Thymus (tissue), 11 donors: Measurements from ENCODE around the gene SMCO3. TPM values are rescaled to one million over a fixed set of nuclear protein-coding genes. Genes with fewer than 3 reads are reported as not detected.

Source experiments
- DNase-seq, 9 donors: peaks; one replicate each; pipeline ENCODE4 v3.0.0-alpha.2; 2013; ENCODE audit warnings: low spot score in 9 of 9, low read depth in 6 of 9, missing footprints in 1 of 9
- H3K27ac ChIP-seq, 2 donors: one replicate each; pipeline ENCODE4 v1.5.1; 2013; ENCODE audit warnings: control low read depth in 1 of 2, low read depth in 1 of 2, low read length in 1 of 2, mild to moderate bottlenecking in 1 of 2, moderate library complexity in 1 of 2
- H3K27me3 ChIP-seq, 2 donors: one replicate each; pipeline ENCODE4 v1.5.1; 2013; ENCODE audit warnings: low read length in 1 of 2; ENCODE audit not compliant: control insufficient read depth in 2 of 2, insufficient read depth in 1 of 2
- H3K36me3 ChIP-seq, 2 donors: one replicate each; pipeline ENCODE4 v1.5.1; 2013; ENCODE audit warnings: low read length in 1 of 2, mild to moderate bottlenecking in 1 of 2, moderate library complexity in 1 of 2; ENCODE audit not compliant: control insufficient read depth in 2 of 2, insufficient read depth in 2 of 2
- H3K4me1 ChIP-seq, 2 donors: one replicate each; pipeline ENCODE4 v1.5.1; 2013; ENCODE audit warnings: low read length in 2 of 2; ENCODE audit not compliant: control insufficient read depth in 2 of 2, insufficient read depth in 2 of 2
- H3K4me3 ChIP-seq, 2 donors: one replicate each; pipeline ENCODE4 v1.5.1; 2013; ENCODE audit warnings: low read length in 2 of 2, control low read depth in 1 of 2, mild to moderate bottlenecking in 1 of 2
- H3K9me3 ChIP-seq, 2 donors: one replicate each; pipeline ENCODE4 v1.5.1; 2013; ENCODE audit warnings: low read length in 1 of 2, mild to moderate bottlenecking in 1 of 2; ENCODE audit not compliant: control insufficient read depth in 2 of 2, insufficient read depth in 1 of 2
- WGBS: extraction: QIAGEN DNeasy Blood & Tissue Kit; methylation state at CpG from one replicate; pipeline ENCODE4 v1.1.7; 2013; 5-methylcytosine and 5-hydroxymethylcytosine counted together
- polyA plus RNA-seq: library from polyadenylated mRNA; stranded (reverse); fragments of 200-250 nt; gene quantifications from one replicate; pipeline ENCODE4 v1.2.3, GENCODE V29; 2013
- total RNA-seq: library from RNA; stranded (reverse); fragments of 120-200 nt; gene quantifications from one replicate; pipeline ENCODE4 v1.2.4, GENCODE V29; 2013
- donor health status: healthy.

The SMCO3 gene
- total and polyA plus RNA-seq, 2 donors = 0.05 to 0.09 TPM

DNA sequence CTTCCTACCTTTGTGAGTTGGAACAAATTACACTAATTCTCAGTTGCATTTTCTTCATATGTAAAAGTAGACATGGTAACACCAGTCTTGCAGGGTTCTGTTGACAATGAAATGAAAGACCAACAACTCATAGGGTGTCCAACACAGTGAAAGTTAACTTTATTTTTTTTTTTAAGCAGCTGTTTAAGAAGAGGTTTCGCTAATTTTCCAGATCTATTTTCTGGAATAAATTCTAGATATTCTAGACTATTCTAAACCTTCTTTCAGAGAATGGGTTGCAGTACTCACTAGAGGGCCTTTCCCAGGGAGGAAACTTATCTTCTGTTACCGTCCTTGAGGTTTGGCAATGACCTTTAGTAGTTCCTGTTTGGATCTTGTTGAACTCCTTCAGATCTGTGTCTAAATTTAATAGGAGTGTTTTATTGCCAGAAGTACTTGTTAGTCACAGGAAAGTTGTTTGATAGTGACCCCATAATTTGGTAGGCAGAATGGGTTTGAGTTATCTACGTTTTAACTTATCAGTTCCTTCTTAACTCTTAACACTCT lies 32.1 kb upstream of the SMCO3 start:
- no peak for DNase-seq
- no peaks in the 10 kb centered on the region for H3K9me3 ChIP-seq
- H3K4me1 ChIP-seq = no peaks in the 10 kb centered on the region
- no peak overlapping the region for H3K27ac ChIP-seq
- H3K4me3 ChIP-seq = no peak overlapping the region
- no peaks in the 10 kb centered on the region for H3K27me3 ChIP-seq
- WGBS = 78% methylated on average over 3 of the region's 3 CpGs
- no peaks in the 10 kb centered on the region for H3K36me3 ChIP-seq

DNA sequence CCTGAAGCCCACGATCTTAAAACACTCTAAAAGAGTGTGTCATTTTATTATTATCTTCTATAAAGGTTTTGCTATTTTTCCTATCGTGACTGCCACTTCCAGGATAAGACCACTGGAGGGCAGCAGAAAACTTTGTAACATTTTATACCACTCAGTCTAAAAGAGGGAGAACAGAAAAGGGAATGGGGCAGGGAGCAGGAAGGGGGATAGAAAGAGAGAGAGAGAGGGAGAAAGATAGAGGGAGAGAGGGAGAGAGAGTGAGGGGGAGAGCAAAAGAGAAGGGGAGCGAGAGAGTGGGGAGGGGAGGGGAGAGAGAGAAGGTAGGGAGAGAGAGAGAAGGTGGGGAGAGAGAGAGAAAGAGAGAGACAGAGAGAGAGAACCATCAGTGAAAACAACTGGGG lies 31.4 kb upstream of the SMCO3 start:
- no peaks in the 10 kb centered on the region for H3K27me3 ChIP-seq
- 19% methylated on average over 3 of the region's 3 CpGs for WGBS
- H3K27ac ChIP-seq = no peak overlapping the region
- no peak overlapping the region for H3K4me3 ChIP-seq
- H3K36me3 ChIP-seq = no peaks in the 10 kb centered on the region
- no peaks in the 10 kb centered on the region for H3K9me3 ChIP-seq
- peak; percentile 11 to 77 (median 50) for DNase-seq
- no peaks in the 10 kb centered on the region for H3K4me1 ChIP-seq

DNA sequence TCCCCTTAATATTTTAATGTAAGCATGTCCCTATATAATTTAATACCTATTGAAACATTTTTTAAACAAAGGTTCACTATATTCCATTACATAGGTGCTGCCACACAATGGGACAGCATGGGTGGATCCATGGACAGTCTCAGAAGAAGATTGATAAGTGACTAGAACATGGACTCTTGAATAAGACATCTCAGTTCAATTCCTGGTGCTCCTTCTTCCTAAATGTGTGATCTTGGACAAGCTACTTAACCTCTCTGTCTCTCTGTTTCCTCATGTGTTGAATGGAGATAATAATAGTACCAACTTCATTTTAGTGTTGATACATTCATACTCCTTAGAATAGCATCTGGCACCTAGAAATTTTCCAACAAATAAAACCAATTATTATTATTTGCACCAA lies 30.4 kb upstream of the SMCO3 start:
- H3K27ac ChIP-seq = no peak overlapping the region
- H3K4me3 ChIP-seq = no peak overlapping the region
- H3K4me1 ChIP-seq = no peaks in the 10 kb centered on the region
- H3K36me3 ChIP-seq = no peaks in the 10 kb centered on the region
- H3K27me3 ChIP-seq = no peaks in the 10 kb centered on the region
- H3K9me3 ChIP-seq = no peaks in the 10 kb centered on the region
- DNase-seq = no peak

DNA sequence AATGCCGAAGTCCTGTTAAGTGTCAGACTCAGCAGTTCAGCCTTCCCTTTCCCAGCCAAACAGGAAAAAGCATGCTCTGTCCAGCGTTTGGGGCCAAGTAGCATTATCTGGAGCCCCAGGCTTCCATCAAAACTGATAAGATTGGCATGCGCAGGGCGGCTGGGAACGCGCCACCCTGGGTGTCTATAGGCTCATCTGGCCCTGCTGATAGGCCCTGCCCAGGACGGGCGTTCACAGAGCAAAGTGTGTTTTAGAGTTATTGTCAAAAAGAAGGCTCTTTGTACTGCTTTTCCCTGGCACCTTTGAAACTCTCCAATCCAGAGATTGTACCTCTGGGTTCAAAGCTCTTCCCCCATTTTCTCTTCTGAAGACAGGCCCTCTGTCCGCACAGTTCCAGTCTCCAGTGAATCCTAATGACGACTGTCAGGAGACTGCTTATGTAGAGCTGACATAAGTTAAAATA lies 29.5 kb upstream of the SMCO3 start, which contains the start of gene ART4:
ART4 (minus strand) TSS at position 102 of the 463 bp plus-strand sequence. CDS start 413 bp downstream, outside the sequence.
- Histone ChIP-seq H3K27ac (no peak within 1 kb of the TSS), H3K4me3 (no peak within 1 kb of the TSS), H3K27me3 (no peaks in the 10 kb centered on the region), H3K4me1 (no peaks in the 10 kb centered on the region), H3K36me3 (no peaks in the 10 kb centered on the region), H3K9me3 (no peaks in the 10 kb centered on the region)
- 95% methylated on average over 10 of the region's 10 CpGs for WGBS
- DNase-seq = no peak

DNA sequence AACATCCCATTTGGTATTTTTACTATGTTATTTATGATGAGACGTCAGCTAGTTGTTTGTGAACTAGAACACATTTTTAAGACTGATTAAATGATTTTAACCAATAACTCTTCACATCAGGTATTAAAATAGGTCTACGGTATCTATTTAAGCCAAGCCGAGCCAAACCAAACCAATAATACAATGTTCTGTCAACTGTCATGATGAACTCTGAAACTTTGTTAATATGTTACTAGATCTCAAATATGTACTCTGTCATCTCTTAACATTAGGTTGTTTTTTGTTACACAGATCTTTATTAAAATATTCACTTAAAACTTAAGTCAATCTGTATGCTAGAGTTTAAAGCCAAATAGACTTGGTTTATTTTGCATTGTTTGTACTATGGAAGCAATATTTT lies 28.3 kb upstream of the SMCO3 start:
- Histone ChIP-seq H3K4me1 (no peaks in the 10 kb centered on the region), H3K4me3 (no peak overlapping the region), H3K9me3 (no peaks in the 10 kb centered on the region), H3K27ac (no peak overlapping the region), H3K27me3 (no peaks in the 10 kb centered on the region), H3K36me3 (no peaks in the 10 kb centered on the region)
- no peak for DNase-seq
- 97% methylated on average over 3 of the region's 3 CpGs for WGBS

DNA sequence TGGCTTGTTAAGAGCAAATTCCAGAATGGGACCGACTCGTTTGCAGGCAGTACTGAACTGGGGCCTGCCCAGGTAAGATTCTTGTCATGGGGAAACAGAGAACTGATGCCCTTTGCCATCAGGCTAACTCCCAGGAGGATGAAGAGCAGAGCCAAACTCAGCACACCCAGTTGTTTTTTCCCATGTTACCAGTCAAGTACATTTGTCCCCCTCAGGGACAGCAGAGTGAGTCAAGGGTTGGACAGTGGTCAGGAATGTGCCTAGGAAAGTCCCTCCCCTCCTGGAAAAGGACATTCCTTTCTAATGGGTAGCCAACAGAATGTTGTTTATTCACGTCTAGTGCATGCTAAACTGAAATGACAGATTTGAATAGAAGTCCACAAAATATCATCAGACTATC lies 27.8 kb upstream of the SMCO3 start:
- no peaks in the 10 kb centered on the region for H3K4me1 ChIP-seq
- 93% methylated on average over 3 of the region's 3 CpGs for WGBS
- H3K27me3 ChIP-seq = no peaks in the 10 kb centered on the region
- no peaks in the 10 kb centered on the region for H3K9me3 ChIP-seq
- no peak for DNase-seq
- no peak overlapping the region for H3K4me3 ChIP-seq
- H3K27ac ChIP-seq = no peak overlapping the region
- no peaks in the 10 kb centered on the region for H3K36me3 ChIP-seq

DNA sequence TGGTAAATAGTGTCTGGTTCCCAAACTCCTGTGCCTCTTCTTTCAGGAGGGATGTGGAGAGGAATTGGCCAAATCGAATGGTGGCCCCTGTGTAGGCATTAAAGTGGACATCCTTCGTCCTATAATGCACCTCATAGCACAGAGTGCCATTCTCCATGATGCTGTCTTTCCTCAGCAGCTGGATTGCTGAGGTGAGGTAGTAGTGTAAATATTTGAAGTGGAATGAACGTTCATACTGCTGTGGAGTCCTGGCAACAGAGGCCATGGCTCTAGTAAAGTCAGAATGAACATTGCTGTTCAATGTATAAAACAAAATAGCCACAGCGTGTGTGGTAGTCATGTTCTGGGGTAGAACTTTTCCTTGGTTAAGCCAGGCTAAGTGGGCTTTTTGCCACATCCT lies 26.6 kb upstream of the SMCO3 start:
- H3K4me3 ChIP-seq = no peak overlapping the region
- no peak overlapping the region for H3K27ac ChIP-seq
- H3K4me1 ChIP-seq = no peaks in the 10 kb centered on the region
- 95% methylated on average over 4 of the region's 4 CpGs for WGBS
- H3K36me3 ChIP-seq = no peaks in the 10 kb centered on the region
- DNase-seq = no peak
- H3K9me3 ChIP-seq = no peaks in the 10 kb centered on the region
- no peaks in the 10 kb centered on the region for H3K27me3 ChIP-seq

DNA sequence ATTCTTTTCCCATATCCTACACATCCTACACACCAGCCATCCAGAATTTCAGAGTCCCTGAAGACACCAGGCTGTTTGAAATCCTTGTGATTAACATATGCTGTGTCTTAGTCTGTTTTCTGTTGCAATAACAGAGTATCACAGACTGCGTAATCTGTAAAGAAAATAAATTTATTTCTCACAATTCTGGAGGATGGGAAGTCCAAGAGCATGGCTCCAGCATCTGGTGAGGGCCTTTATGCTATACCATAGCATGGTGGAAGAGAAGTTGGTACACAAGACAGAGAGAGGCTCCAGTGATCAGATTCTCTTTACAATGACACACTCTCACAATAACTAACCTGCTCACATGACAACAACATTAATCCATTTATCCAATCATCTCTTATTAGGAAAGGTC lies 25.3 kb upstream of the SMCO3 start:
- Histone ChIP-seq H3K36me3 (no peaks in the 10 kb centered on the region), H3K4me1 (no peaks in the 10 kb centered on the region), H3K27me3 (no peaks in the 10 kb centered on the region), H3K4me3 (no peak overlapping the region), H3K9me3 (no peaks in the 10 kb centered on the region), H3K27ac (no peak overlapping the region)
- DNase-seq = no peak
- 97% methylated on average over 1 of the region's 1 CpG for WGBS

DNA sequence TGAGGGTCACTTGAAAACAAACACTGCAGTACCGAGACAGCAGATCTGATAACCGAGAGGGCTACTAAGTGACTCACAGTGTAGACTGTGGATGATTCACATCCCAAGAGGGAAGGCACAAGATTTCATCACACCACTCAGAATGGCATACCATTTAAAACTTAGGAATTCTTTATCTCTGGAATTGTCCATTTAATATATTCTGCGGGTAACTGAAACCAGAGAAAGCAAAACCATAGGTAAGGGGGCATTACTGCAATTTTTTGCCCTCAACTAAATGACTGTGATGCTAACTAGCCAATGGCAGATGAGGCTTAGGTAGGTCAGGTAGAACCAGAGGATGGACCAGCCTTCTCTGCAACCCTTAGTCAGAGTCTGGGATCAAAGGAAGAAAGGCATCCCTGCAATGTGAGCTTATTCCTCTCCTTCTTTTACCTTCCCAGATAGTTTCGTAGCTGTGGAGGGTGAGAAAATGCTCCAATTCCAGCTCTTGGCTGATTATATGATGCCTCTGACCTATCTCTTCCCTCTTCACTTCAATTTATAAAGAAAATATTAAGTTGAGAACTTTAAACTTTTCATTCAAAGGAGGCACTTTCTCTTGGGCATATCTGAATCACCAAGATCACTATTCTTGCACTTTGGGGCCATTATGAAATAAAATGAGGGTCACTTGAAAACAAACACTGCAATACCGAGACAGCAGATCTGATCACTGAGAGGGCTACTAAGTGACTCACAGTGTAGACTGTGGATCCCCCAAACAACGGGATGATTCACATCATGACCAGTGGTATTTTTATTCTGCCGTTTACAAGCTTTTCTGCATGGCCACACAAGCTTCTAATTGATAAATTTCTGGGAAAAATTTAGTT lies 22.6 kb upstream of the SMCO3 start:
- no peak for DNase-seq
- no peak overlapping the region for H3K27ac ChIP-seq
- no peaks in the 10 kb centered on the region for H3K27me3 ChIP-seq
- no peaks in the 10 kb centered on the region for H3K4me1 ChIP-seq
- H3K4me3 ChIP-seq = no peak overlapping the region
- WGBS = 95% methylated on average over 7 of the region's 7 CpGs
- H3K36me3 ChIP-seq = no peaks in the 10 kb centered on the region
- no peaks in the 10 kb centered on the region for H3K9me3 ChIP-seq
